Osteoblast (primary cell): Measurements from ENCODE around the gene TPSB2. TPM values are rescaled to one million over a fixed set of nuclear protein-coding genes. Genes with fewer than 3 reads are reported as not detected.
"Not testable (repeated sequence)": the region's sequence is repeated elsewhere in the genome, so short reads cannot be mapped to it uniquely, and the experiment has no call there.

Source experiments
- DNase-seq: peaks from one replicate; pipeline ENCODE4 v3.0.0; 2011; ENCODE audit warnings: low spot score, mixed read lengths; ENCODE audit not compliant: insufficient read length; ENCODE audit errors: missing footprints
- H2AFZ ChIP-seq: 2 replicates; pipeline ENCODE4 v1.6.0; 2011; ENCODE audit warnings: mild to moderate bottlenecking, low read length
- H3K27ac ChIP-seq: 2 replicates; pipeline ENCODE4 v1.5.1; 2011; ENCODE audit warnings: mild to moderate bottlenecking, low read depth, low read length, moderate library complexity
- H3K27me3 ChIP-seq: 2 replicates; pipeline ENCODE4 v1.6.0; 2012; ENCODE audit warnings: mild to moderate bottlenecking, control low read depth, inconsistent platforms, low read length, moderate library complexity; ENCODE audit not compliant: insufficient read depth
- H3K36me3 ChIP-seq: 2 replicates; pipeline ENCODE4 v1.5.1; 2011; ENCODE audit warnings: mild to moderate bottlenecking, low read length, control low read depth, moderate library complexity; ENCODE audit not compliant: insufficient read depth
- H3K4me1 ChIP-seq: 2 replicates; pipeline ENCODE4 v1.5.1; 2011; ENCODE audit warnings: mild to moderate bottlenecking, low read length, control low read depth, moderate library complexity; ENCODE audit not compliant: insufficient read depth
- H3K4me2 ChIP-seq: 2 replicates; pipeline ENCODE4 v1.6.0; 2011; ENCODE audit warnings: mild to moderate bottlenecking, low read length; ENCODE audit not compliant: insufficient read depth
- H3K4me3 ChIP-seq: fragments of 200-600 bp; sonication (generic); 3 replicates; pipeline ENCODE4 v1.5.1; 2012; ENCODE audit warnings: mild to moderate bottlenecking, low read length, inconsistent platforms; ENCODE audit not compliant: insufficient read depth
- H3K79me2 ChIP-seq: 2 replicates; pipeline ENCODE4 v1.6.0; 2012; ENCODE audit warnings: mild to moderate bottlenecking, low read length, control low read depth, inconsistent platforms; ENCODE audit not compliant: insufficient read depth
- H3K9me3 ChIP-seq: 2 replicates; pipeline ENCODE4 v1.5.1; 2011; ENCODE audit warnings: low read depth, low read length, control low read depth
- H4K20me1 ChIP-seq: 2 replicates; pipeline ENCODE4 v1.6.0; 2012; ENCODE audit warnings: mild to moderate bottlenecking, low read length, control low read depth; ENCODE audit not compliant: insufficient read depth
- CTCF ChIP-seq: IDR thresholded peaks from 2 replicates; pipeline ENCODE4 v1.5.1; 2011; ENCODE audit warnings: mild to moderate bottlenecking, low read depth, low read length, moderate library complexity; ENCODE audit errors: extremely low read depth
- total RNA-seq: library from RNA; depleted of rRNA; stranded (reverse); fragments of >200 nt; gene quantifications from 2 replicates; pipeline ENCODE4 v1.2.3, GENCODE V29; 2012

TPSB2 gene
- total RNA-seq, 1 donor, result not detected

- no peaks in the 10 kb centered on the region for H3K36me3 ChIP-seq
- no peaks in the 10 kb centered on the region for H3K4me1 ChIP-seq
- H3K4me3 ChIP-seq, result no peak overlapping the region
- no peak overlapping the region for H2AFZ ChIP-seq
- H3K9me3 ChIP-seq, result no peaks in the 10 kb centered on the region
- no peak overlapping the region for H3K4me2 ChIP-seq
- no peaks in the 10 kb centered on the region for H4K20me1 ChIP-seq
- no peak overlapping the region for H3K27ac ChIP-seq
- H3K79me2 ChIP-seq, result no peaks in the 10 kb centered on the region
- H3K27me3 ChIP-seq, result no peaks in the 10 kb centered on the region
- no peak for DNase-seq
- TF ChIP-seq CTCF, result no peak
Observed at GRCh38 chr16:1200014-1200627, 29.9 kb downstream of the TPSB2 start.

- no peaks in the 10 kb centered on the region for H3K9me3 ChIP-seq
- no peaks in the 10 kb centered on the region for H3K36me3 ChIP-seq
- no peak overlapping the region for H3K27ac ChIP-seq
- H2AFZ ChIP-seq, result no peak overlapping the region
- H3K4me3 ChIP-seq, result no peak overlapping the region
- TF ChIP-seq CTCF, result no peak
- no peak overlapping the region for H3K4me2 ChIP-seq
- H4K20me1 ChIP-seq, result no peaks in the 10 kb centered on the region
- H3K79me2 ChIP-seq, result no peaks in the 10 kb centered on the region
- H3K4me1 ChIP-seq, result no peaks in the 10 kb centered on the region
- no peak for DNase-seq
- no peaks in the 10 kb centered on the region for H3K27me3 ChIP-seq
Observed at GRCh38 chr16:1199347-1200013, 30.5 kb downstream of the TPSB2 start.

GRCh38 chr16:1198671-1199346 lies 31.2 kb downstream of the TPSB2 start:
- H3K27ac ChIP-seq, H3K79me2 ChIP-seq, H3K27me3 ChIP-seq, H3K9me3 ChIP-seq, H3K36me3 ChIP-seq, H4K20me1 ChIP-seq, H3K4me2 ChIP-seq, DNase-seq, H3K4me1 ChIP-seq, H3K4me3 ChIP-seq, H2AFZ ChIP-seq: not testable (repeated sequence)

- no peak for TF ChIP-seq CTCF
- no peaks in the 10 kb centered on the region for H3K27me3 ChIP-seq
- H3K36me3 ChIP-seq, result no peaks in the 10 kb centered on the region
- no peak overlapping the region for H3K4me2 ChIP-seq
- H4K20me1 ChIP-seq, result no peaks in the 10 kb centered on the region
- no peak overlapping the region for H3K27ac ChIP-seq
- no peak overlapping the region for H2AFZ ChIP-seq
- no peaks in the 10 kb centered on the region for H3K79me2 ChIP-seq
- no peak for DNase-seq
- H3K4me3 ChIP-seq, result no peak overlapping the region
- H3K4me1 ChIP-seq, result no peaks in the 10 kb centered on the region
- H3K9me3 ChIP-seq, result no peaks in the 10 kb centered on the region
Observed at GRCh38 chr16:1198194-1198593, 31.8 kb downstream of the TPSB2 start.
